Endometrium (tissue), 2 donors: ENCODE measurements around the gene FCGBP.

Experiments used
- FAIRE-seq: peaks from 2 replicates; lab custom pipeline; 2012; peaks lifted over from hg19 to GRCh38; lab: Jason Lieb, UNC
- donor health status: control.
- donor health status: control.

FCGBP gene

DNA sequence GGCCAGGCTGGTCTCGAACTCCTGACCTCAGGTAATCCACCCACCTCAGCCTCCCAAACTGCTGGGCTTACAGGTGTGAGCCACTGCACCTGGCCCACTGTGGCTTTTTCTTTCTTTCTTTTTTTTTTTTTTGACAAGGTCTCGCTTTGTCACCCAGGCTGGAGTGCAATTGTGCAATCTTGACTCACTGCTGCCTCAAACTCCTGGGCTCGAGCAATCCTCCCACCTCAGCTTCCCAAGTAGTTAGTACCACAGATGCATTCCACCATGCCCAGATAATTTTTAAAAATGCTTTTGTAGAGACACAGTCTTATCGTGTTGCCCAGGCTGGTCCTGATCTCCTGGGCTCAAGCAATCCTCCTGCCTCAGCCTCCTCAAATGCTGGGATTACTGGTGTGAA lies 12.1 kb upstream of the FCGBP start:
- no peak for FAIRE-seq

DNA sequence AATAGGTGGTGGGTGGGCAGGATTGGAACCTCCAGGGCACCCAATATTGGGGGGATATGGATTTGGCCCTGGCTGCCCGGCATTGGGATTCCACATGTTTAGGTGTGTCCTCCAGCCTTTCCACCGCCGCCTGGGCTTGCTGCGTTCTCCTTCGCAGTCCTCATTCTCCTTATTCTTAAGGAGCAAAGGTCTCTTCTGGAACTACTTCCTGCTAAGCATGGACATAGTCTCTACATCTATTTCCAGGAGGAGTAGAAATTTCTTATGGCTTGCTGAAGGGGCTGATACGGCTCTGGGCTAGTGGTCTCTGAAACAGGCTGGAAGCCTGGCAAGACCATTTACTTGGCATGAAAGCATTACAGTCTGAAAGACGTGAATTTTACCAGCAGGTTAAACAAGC lies 9.2 kb upstream of the FCGBP start:
- no peak for FAIRE-seq

DNA sequence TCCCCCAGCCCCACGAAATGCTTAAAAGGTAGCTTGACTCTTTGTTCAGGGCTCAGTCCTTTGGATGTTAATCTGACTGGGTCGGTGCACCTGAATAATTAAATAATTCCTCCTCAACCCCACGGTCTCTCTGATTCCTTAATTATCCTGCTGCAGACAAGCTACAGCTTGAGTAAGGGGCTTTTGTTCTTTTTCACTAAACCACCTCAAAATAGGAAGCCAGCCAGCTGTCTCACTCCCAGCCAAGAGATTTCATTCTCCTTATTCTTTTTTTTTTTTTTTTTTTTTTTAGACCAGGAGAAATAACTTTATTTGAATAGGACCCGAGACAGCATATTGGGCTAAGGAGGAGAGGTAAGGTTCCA lies 7.9 kb upstream of the FCGBP start:
- no peak for FAIRE-seq

DNA sequence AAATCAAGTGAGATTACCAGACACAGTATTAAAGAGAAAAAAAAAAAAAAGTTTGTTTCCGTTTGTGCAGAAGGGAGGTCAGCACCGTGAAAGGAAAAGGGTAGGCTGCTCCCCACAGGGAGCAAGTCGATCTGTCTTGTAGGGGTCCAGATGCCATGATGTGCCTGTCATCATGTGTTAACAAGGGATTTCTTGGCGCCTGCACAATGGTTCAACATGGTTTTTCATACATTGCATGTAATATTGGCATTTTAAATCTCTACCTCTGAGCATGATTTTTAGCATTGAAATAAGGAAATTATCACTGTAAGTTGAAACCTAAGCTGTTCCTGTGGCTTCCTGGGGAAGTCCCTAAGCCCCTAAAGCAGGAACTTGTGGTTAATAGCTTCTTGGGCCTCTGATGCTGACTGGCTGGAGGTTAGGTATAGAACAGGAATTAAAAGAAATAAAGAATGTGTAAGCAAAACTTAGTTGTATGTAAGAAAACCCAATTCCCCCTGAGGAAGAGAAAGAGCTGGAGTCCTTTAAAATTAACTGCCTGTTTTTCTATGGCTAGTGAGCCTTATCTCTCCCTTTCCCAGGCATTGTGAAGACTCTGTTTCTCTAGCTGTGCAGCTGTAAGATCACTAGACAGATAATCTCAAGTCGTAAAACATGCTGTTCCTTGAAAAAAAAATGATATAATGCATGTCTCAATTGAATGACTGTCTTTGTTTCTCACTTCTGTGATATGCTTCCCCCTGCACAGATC lies 7.4 kb upstream of the FCGBP start:
- no peak for FAIRE-seq

DNA sequence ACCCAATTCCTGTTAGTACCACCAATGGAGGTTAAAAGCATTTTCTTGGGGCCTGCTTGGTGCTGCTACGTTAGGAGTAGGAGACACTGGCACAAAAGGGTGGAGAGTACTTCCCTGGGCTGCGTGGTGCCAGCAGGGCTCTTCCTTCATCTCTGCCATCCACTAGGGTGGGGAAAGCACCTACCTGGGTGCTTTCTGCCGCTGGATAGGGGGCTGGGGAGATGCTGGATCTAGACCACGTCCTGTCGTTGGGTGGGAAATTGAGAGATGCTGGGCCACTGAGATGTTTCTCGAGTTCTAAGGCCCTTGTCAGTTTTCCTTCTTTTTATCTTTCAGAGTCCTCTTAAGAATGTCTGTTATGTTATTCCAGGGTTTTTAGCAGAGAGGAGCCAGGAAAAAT lies 6.7 kb upstream of the FCGBP start:
- FAIRE-seq: no peak

DNA sequence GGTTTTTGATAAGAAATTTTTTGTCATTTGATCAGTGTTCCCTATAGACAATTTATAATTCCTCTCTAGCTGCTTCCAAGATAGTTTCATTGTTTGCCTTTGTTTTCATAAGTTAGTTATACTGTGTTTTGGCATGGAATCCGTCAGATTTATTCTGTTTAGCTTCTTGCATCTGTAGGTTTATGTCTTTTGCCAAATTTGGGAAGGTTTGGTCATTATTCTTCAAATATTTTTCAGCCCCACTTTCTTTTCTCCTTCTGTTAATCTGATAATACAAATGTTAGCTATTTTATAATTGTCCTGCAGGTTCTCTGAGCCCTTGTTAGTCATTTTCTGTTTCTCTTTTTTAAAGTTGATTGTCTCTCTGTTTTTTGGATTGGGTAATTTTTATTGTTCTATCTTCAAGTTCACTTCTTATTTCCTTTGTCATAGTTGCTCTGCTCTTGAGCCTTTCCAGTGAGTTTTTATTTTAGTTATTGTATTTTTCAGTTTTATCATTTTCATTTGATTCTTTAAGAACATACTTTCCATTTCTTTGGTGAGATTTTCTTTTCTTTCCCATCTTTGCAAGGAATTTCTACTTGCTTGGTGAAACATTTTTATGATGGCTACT lies 5.9 kb upstream of the FCGBP start:
- no peak for FAIRE-seq

DNA sequence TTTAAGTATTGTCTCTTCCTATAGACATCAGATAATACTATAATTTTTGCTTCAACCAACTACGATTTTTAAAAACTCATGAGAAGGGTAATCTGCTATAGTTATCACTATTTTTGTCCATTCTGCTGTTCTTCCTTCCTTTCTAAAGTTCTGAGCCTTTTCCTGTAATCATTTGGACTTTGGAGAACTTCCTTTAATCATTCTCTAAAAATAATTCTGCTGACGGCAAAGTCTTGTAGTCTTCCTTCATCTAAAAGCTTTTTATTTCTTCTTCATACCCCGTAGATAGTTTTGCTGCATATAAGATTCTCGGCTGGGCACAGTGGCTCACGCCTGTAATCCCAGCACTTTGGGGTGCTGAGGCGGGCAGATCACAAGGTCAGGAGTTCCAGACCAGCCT lies 5.1 kb upstream of the FCGBP start:
- FAIRE-seq: no peak

DNA sequence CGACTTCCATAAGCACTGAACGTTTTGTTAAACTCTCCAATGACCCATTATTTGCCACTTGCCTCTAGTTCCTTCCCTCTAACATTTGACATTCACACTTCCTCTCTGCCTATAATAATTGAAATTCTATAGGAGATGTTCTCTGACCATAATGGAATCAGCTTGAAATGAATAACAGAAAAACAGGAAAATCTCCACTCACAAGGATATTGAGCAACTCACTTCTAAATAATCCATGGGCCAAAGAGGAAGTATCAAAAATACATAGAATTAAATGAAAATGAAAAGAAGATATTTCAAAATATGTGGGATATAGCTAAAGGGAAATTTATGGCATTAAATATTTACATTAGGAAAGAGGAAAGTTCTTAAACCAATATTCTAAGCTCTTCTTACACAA lies 3.4 kb upstream of the FCGBP start:
- no peak for FAIRE-seq

DNA sequence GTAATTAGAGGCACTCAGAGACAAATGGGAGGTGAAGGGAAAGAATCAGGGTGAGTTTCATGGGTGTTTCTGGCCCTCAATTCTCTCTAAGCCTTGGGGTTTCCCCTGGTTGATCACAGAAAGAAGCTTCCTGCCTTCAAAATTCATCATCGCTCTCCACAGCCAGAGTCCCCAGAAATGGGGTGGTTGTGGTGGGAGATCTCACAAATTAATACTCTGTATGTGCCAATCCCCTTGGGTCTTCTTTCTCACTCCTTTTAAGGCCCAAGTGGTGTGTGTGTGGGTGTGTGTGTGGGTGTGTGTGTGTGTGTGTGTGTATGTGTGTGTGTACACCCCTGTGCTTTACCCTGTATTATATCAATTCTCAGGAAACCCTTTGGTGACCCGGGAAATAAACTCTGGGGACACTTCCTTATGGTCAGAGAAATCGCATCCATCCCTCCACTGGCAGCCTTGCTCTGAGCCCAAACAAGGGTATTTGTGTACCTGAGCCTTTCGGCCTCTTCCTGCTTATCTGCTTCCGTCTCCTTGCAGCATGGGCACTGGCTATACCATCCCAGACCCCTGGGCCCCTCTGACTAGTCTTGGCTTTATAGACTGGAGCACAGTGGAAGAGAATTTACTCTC lies 2.8 kb upstream of the FCGBP start:
- FAIRE-seq: no peak

DNA sequence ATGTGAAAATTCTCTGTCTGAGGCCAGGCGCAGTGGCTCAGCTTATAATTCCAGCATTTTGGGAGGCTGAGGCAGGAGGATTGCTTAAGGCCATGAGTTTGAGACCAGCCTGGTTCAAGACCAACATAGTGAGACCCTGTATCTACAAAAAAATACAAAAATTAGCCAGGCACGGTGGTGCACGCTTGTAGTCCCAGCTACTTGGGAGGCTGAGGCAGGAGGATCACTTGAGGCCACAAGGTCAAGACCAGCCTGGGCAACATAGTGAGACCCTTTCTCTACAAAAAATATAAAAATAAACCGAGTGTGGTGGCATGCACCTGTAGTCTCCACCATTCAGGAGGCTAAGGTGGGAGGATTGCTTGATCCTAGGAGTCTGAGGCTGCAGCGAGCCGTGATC lies 2.2 kb upstream of the FCGBP start:
- no peak for FAIRE-seq

DNA sequence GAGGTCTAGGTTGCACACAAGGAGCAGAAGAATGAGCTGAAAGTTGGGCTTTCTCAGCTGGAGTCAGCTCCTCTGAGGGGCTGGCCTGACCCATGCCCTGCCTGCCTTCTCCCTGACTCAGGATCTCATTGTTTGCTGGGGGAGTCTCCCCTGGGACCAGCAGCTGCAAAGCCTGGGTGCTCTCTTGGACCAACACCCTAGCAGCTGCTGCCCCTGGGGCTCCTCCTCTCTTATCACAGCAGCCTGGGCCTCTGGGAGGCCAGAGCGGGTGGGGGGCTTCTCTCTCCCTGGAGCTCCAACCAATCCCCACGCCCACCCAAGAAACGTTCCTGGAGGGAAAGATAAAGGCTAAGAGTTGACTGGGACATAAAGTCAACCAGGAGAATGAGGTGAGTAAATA lies 1.6 kb upstream of the FCGBP start:
- FAIRE-seq: no peak

DNA sequence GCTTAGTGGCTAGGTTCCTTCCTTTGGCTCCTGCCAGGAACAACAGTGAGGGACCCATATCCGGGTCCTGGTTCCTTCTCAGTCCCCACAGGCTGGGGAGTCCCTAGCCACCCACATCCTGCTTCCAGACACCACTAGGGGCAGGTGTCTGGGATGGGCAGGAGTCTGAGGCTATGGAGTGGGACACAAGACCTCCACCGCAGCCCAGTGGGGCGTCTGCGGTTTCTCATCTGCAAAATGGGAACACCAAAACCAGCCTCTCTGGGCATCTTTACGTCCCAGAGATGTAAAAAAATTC lies 879 bp upstream of the FCGBP start:
- no peak for FAIRE-seq

DNA sequence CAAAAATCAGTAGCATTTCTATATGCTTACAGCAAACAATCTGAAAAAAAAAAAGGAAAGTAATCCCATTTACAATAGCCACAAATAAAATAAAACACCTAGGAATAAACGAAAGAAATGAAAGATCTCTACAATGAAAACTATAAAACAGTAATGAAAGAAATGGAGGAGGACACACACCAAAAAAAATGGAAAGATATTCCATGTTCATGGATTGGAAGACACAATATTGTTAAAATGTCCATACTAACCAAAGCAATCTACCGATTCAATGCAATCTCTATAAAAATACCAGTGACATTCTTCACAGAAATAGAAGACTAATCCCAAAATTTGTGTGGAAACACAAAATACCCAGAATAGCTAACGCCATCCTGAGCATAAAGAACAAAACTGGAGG lies 4.7 kb downstream of the FCGBP start:
- no peak for FAIRE-seq

DNA sequence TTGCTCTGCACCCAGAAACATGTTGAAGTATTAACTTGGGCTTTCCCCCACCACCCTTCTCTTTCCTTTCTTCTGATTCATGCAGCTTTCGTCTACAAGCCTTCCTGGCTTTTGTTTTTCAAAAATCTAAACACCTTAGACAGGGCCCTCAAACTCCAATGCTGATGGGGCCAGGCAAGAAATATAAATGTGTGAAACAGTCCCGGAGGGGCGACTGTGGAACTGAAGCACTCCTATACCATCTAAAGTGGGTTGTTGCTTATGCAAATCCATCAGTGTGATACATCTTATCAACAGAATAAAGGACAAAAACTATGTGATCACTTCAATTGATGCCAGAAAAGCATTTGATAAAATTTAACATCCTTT lies 6.1 kb downstream of the FCGBP start:
- no peak for FAIRE-seq

DNA sequence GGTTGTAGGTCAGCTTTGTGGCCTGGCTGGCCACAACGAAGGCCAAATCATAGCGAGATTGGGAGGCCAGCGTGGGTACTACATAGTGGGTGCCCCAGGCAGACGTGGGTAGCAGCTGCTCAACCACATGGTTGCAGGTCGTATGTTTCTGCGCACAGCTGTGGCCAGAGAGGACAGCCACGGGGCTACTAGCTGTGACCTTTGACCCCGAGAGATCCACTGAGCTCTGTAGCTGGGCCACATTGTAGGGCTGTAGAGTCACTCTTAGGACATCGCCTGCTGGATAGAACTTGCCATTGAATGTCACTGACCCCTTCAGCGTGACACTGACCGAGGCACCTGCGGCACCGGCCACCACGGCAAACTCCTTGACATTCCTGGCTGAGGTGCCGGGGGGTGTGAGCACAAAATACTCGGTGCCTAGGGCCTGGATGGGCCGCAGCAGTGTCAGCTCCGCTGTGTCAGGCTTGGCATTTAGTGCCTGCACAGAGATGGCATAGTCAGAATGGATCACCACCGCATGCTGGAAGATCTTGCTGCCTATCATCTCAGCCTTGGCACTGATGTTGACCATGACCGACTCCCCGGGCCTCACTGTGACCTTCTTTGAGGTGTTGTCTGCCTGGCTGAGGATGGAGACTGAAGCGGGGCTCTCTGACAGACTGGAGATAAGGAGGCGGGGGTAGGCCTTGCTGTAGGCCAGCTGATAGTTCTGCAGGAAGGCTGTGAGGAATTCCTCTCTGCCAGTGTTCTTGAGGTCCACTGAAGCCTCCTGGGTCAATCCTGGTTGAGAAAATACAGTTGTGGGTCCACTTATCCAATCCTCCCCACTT lies 6.7 kb downstream of the FCGBP start:
- no peak for FAIRE-seq

DNA sequence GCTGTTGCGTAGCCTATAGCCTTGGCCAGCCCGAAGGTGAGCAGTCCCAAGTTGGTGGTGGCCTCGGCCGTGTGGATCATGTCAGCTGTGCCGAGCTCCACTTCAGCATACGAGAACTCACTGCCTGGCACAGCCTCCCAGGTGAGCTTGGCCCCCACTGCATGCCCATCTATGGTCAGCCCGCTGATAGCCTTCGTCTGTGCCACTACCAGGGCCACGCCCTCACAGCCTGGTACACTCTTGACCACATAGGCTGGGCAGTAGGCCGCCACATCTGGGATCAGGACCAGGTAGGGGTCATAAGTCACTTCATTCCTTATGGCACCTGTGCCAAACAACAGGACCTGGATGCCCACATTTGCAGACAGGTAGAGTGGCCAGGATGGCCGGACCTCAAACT lies 7.4 kb downstream of the FCGBP start:
- FAIRE-seq: no peak

DNA sequence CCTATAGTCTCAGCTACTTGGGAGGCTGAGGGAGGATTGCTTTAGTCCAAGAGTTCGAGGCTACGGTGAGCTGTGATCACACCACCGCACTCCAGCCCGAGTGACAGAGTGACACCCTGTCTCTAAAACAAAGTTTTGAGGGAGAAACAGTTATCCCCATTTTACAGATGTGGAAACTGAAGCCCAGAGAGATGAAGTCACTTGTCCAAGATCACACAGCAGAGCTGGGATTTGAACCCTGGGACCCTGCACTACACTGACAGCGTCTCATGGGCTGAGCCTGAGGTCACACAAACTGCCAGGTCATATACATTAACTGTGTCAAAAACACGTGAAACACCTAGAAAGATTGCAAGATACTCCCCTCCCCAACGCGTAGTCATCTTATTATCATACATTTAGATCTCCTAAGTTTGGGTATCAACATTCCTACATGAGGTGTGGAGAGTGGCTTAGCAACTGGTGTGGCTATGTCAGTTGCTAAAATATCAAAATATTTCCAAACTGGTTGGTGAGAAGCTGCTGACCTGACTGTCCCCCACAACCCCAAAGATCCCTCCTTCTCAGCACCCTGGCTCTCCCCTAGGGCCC lies 8.2 kb downstream of the FCGBP start:
- no peak for FAIRE-seq

DNA sequence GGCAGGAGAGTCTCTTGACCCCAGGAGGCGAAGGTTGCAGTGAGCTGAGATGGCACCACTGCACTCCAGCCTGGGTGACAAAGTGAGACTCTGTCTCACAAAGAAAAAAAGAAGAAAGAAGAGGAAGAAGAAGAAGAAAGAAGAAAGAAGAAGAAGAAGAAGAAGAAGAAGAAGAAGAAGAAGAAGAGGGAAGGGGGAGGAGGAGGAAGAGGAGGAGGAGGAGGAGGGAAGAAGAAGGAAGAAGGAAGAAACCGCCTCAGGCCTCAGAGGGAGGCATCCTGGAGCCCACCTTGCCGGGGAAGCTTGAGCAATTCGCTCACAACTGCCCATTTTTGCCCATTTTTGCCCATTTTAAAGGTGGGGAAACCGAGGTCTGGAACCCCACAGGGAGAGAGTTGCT lies 9.5 kb downstream of the FCGBP start:
- FAIRE-seq: no peak

DNA sequence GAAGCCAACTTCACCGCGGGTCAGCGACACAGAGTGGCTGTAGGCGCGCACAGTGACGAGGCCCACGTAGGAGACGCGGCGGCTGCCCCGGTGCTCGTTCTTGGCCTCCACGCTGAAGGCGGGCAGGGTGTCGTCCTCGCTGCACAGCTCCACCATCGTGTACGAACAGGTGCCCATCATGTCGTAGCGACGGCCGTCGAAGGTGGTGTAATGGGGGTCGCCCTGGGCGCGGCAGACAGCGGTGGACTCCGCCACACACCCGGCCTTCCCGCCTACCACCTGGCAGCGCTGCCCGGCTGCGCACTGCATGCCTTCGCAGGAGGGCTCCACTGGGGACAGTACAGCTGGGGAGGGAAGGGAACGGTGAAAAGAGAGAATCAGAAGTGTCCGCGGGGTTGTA lies 10.0 kb downstream of the FCGBP start:
- no peak for FAIRE-seq

DNA sequence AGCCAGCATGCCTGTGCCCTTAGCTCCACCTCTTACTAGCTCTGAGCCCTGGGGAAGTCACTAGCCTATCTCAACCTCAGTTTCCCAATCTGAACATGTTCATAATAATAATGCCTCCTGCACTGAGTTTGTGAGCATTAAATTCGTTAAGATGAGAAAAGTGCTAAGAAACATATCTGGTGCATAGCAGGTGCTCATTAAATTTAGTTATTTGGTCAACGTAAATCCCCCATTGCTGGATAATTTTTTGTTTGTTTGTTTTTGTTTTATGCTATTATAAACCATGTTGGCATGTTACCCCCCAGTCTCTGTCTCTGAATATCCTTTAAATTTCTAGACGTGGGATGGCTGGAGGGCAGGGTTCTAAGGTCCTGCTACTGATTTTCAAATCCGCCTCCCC lies 10.6 kb downstream of the FCGBP start:
- no peak for FAIRE-seq

DNA sequence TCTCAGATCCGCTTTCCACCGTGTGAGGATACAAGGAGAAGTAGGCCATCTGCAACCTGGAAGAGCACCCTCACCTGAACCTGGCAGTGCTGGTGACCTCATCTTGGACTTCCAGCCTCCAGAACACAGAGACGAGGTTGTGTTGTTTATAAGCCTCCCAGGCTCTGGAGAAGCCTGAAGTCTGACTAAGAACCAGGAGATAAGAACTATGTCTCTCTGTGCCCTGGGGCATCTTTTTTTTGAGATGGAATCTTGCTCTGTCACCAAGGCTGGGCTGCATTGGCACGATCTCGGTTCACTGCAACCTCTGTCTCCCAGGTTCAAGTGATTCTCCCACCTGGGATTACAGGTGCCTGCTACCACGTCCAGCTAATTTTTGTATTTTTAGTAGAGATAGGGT lies 14.5 kb downstream of the FCGBP start:
- no peak for FAIRE-seq

DNA sequence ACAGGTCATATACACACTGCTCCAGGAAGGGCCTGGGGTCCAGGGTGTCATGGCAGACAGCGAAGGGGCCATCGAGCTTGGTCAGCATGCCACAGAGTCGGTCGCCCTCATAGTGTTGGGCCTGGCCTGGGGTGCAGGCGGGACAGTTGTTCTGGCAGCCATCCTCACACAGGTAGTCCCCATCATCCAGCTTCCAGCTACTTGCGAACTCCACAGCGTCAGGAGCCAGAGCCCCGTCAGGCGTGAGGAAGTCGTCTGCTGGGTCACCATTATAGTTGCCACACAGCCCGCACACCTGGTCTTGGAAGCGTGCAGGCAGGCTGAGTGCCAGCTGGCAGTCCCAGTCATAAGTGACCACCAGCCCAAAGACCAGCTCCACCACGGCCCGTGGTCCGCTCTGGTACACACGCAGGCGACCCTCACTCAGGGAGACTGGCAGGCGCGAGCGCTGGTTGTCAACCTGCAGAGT lies 16.2 kb downstream of the FCGBP start:
- no peak for FAIRE-seq
